Neural cell (in vitro differentiated cells): ENCODE data around the gene PCP4. TPM values are rescaled to one million over a fixed set of nuclear protein-coding genes. Genes with fewer than 3 reads are reported as not detected.

Source experiments
- H2AFZ ChIP-seq: fragments of 200-600, 300-800 bp; sonication (generic), shearing (Covaris generic); 2 replicates; pipeline ENCODE4 v1.6.0; 2014; ENCODE audit warnings: low read depth, mild to moderate bottlenecking, antibody characterized with exemption, low read length, moderate library complexity
- H3F3A ChIP-seq: fragments of 200-600 bp; shearing (Covaris generic); 2 replicates; pipeline ENCODE4 v1.6.1; 2016; ENCODE audit warnings: mild to moderate bottlenecking, moderate library complexity, mixed read lengths, antibody characterized with exemption, low read length; ENCODE audit not compliant: insufficient read depth, poor library complexity, severe bottlenecking
- H3K27ac ChIP-seq: fragments of 200-600, 300-800 bp; sonication (generic), shearing (Covaris generic); 2 replicates; pipeline ENCODE4 v1.5.1; 2014; ENCODE audit warnings: mild to moderate bottlenecking, low read length, moderate library complexity
- H3K27me3 ChIP-seq: fragments of 300-800, 200-600 bp; sonication (generic), shearing (Covaris generic); 2 replicates; pipeline ENCODE4 v1.6.0; 2014; ENCODE audit warnings: mild to moderate bottlenecking, low read depth, low read length, moderate library complexity; ENCODE audit not compliant: insufficient read depth
- H3K36me3 ChIP-seq: fragments of 300-800, 200-600 bp; sonication (generic), shearing (Covaris generic); 2 replicates; pipeline ENCODE4 v1.5.1; 2014; ENCODE audit warnings: mild to moderate bottlenecking, antibody characterized with exemption, low read length, moderate library complexity; ENCODE audit not compliant: insufficient read depth
- H3K4me2 ChIP-seq: fragments of 300-800, 200-600 bp; sonication (generic), shearing (Covaris generic); 2 replicates; pipeline ENCODE4 v1.6.0; 2014; ENCODE audit warnings: mild to moderate bottlenecking, low read length
- H3K4me3 ChIP-seq: fragments of 300-800, 200-600 bp; sonication (generic), shearing (Covaris generic); 2 replicates; pipeline ENCODE4 v1.5.1; 2014; ENCODE audit warnings: mild to moderate bottlenecking, low read length, moderate library complexity
- H3K79me2 ChIP-seq: fragments of 200-600 bp; shearing (Covaris generic); replicated peaks from 2 replicates; pipeline ENCODE4 v1.6.0; 2014; ENCODE audit warnings: mild to moderate bottlenecking, low read length, moderate library complexity; ENCODE audit not compliant: insufficient read depth
- H3K9ac ChIP-seq: fragments of 300-800, 200-600 bp; sonication (generic), shearing (Covaris generic); 2 replicates; pipeline ENCODE4 v1.6.1; 2016; ENCODE audit warnings: mild to moderate bottlenecking, low read length, mixed read lengths
- H3K9me2 ChIP-seq: fragments of 200-600 bp; shearing (Covaris generic); 2 replicates; pipeline ENCODE4 v1.6.1; 2016; ENCODE audit warnings: mild to moderate bottlenecking, low read length, mixed read lengths; ENCODE audit not compliant: insufficient read depth
- H3K9me3 ChIP-seq: fragments of 200-600, 300-800 bp; sonication (generic), shearing (Covaris generic); 2 replicates; pipeline ENCODE4 v1.6.1; 2016; ENCODE audit warnings: mild to moderate bottlenecking, mixed run types, low read length, moderate library complexity, mixed read lengths
- H4K20me1 ChIP-seq: fragments of 200-600 bp; shearing (Covaris generic); 2 replicates; pipeline ENCODE4 v1.6.1; 2016; ENCODE audit warnings: mild to moderate bottlenecking, mixed run types; ENCODE audit not compliant: insufficient read depth
- EP300 ChIP-seq: fragments of 450-650 bp; conservative IDR thresholded peaks from 2 replicates; pipeline ENCODE4 v1.6.1; 2014; ENCODE audit warnings: antibody characterized with exemption, mild to moderate bottlenecking, moderate library complexity; ENCODE audit not compliant: poor library complexity, severe bottlenecking
- EZH2 ChIP-seq: fragments of 200-600, 300-800 bp; shearing (Covaris generic), sonication (generic); IDR thresholded peaks from 2 replicates; pipeline ENCODE4 v1.6.1; 2014; ENCODE audit warnings: antibody characterized with exemption, low read length, borderline replicate concordance, mild to moderate bottlenecking; ENCODE audit not compliant: insufficient read depth, poor library complexity, severe bottlenecking
- MXI1 ChIP-seq: fragments of 450-650 bp; conservative IDR thresholded peaks from 2 replicates; pipeline ENCODE4 v1.6.1; 2014; ENCODE audit warnings: antibody characterized with exemption, mild to moderate bottlenecking; ENCODE audit not compliant: poor library complexity, severe bottlenecking
- POLR2AphosphoS5 ChIP-seq: IDR thresholded peaks from 2 replicates; pipeline ENCODE4 v1.6.1; 2012
- RAD21 ChIP-seq: fragments of 450-650 bp; conservative IDR thresholded peaks from 2 replicates; pipeline ENCODE4 v1.6.1; 2014; ENCODE audit warnings: antibody characterized with exemption, mild to moderate bottlenecking, moderate library complexity
- SMC3 ChIP-seq: fragments of 450-650 bp; conservative IDR thresholded peaks from 2 replicates; pipeline ENCODE4 v1.6.1; 2014; ENCODE audit warnings: antibody characterized with exemption, mild to moderate bottlenecking, moderate library complexity; ENCODE audit not compliant: poor library complexity
- TAF1 ChIP-seq: IDR thresholded peaks from 2 replicates; pipeline ENCODE4 v1.6.1; 2012; ENCODE audit warnings: low read depth
- polyA plus RNA-seq: library from polyadenylated mRNA; depleted of rRNA; stranded (reverse); fragments of >200 nt; gene quantifications from 2 replicates; pipeline ENCODE4 v1.2.3, GENCODE V29; 2014
- TF ChIP-seq, protein P1 (sequence below): IDR thresholded peaks from 2 replicates; pipeline ENCODE4 v1.6.1; 2012; ENCODE audit warnings: borderline replicate concordance
- TF ChIP-seq, protein P2 (sequence below): fragments of 450-650 bp; IDR thresholded peaks from 2 replicates; pipeline ENCODE4 v1.5.1; 2014; ENCODE audit warnings: antibody characterized with exemption, mild to moderate bottlenecking, moderate library complexity; ENCODE audit not compliant: poor library complexity, severe bottlenecking

The PCP4 gene
- polyA plus RNA-seq, 1 donor from 2014 or later: 10.1 TPM

DNA sequence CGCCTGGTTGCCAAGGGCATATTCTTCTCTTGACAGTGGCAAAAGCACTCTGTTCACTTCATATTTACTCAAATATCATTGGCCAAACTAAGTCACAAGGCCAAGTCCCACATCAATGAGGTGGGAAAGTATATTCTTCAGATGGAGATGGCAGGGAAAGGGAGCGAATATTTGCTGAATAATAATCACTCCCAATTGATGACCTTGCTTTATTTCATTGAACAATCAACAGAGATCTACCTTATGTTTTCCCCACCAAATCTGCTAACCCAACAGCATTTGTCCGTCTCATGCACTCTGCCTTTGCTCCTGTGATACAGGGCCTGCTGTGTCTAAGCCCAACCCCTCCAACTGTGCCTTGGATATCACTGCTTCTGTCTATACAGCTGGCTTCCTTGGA, 45.2 kb upstream of the PCP4 start:
- Histone ChIP-seq H3K9me2 (no peaks in the 10 kb centered on the region), H4K20me1 (no peaks in the 10 kb centered on the region), H3K4me3 (no peak overlapping the region), H3K4me2 (no peak overlapping the region), H3K79me2 (no peaks in the 10 kb centered on the region), H3K9me3 (no peaks in the 10 kb centered on the region), H3K36me3 (no peaks in the 10 kb centered on the region), H3F3A (no peaks in the 10 kb centered on the region), H2AFZ (no peak overlapping the region), H3K27me3 (no peaks in the 10 kb centered on the region), H3K27ac (no peak overlapping the region), H3K9ac (no peak overlapping the region)
- TF ChIP-seq TAF1 (no peak), EZH2 (no peak), SMC3 (no peak), MXI1 (no peak), EP300 (no peak), RAD21 (no peak), POLR2AphosphoS5 (no peak)
- TF ChIP-seq, protein P1, sequence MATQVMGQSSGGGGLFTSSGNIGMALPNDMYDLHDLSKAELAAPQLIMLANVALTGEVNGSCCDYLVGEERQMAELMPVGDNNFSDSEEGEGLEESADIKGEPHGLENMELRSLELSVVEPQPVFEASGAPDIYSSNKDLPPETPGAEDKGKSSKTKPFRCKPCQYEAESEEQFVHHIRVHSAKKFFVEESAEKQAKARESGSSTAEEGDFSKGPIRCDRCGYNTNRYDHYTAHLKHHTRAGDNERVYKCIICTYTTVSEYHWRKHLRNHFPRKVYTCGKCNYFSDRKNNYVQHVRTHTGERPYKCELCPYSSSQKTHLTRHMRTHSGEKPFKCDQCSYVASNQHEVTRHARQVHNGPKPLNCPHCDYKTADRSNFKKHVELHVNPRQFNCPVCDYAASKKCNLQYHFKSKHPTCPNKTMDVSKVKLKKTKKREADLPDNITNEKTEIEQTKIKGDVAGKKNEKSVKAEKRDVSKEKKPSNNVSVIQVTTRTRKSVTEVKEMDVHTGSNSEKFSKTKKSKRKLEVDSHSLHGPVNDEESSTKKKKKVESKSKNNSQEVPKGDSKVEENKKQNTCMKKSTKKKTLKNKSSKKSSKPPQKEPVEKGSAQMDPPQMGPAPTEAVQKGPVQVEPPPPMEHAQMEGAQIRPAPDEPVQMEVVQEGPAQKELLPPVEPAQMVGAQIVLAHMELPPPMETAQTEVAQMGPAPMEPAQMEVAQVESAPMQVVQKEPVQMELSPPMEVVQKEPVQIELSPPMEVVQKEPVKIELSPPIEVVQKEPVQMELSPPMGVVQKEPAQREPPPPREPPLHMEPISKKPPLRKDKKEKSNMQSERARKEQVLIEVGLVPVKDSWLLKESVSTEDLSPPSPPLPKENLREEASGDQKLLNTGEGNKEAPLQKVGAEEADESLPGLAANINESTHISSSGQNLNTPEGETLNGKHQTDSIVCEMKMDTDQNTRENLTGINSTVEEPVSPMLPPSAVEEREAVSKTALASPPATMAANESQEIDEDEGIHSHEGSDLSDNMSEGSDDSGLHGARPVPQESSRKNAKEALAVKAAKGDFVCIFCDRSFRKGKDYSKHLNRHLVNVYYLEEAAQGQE: no peak

DNA sequence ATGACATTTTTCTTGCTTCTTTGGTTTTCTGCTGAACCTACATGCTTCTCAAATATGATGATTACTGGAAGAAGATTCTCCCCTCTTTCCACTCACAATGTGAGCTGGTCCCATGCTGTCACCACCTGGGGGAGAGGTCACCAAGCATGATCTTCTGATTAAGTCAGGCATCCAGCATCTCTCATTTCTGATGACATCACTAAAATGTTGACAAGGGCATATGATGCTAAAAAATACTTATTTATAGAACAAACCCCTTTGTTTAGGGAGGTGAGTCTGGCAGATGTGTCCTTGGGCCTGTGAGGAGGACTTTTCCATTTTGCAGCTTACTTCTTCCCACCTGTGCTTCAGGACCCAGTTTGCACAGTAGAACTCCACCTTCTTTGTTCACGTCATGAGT, 42.0 kb upstream of the PCP4 start:
- Histone ChIP-seq H2AFZ (no peak overlapping the region), H3K27me3 (no peaks in the 10 kb centered on the region)

More for the DNA sequence above, 42.0 kb upstream of the PCP4 start:
- Histone ChIP-seq H3K27ac (no peak overlapping the region), H3K9me3 (no peaks in the 10 kb centered on the region), H3K4me2 (no peak overlapping the region), H3K9me2 (no peaks in the 10 kb centered on the region), H3K9ac (no peak overlapping the region), H3K4me3 (no peak overlapping the region), H3F3A (no peaks in the 10 kb centered on the region), H4K20me1 (no peaks in the 10 kb centered on the region), H3K79me2 (no peaks in the 10 kb centered on the region), H3K36me3 (no peaks in the 10 kb centered on the region)
- TF ChIP-seq, protein P2, sequence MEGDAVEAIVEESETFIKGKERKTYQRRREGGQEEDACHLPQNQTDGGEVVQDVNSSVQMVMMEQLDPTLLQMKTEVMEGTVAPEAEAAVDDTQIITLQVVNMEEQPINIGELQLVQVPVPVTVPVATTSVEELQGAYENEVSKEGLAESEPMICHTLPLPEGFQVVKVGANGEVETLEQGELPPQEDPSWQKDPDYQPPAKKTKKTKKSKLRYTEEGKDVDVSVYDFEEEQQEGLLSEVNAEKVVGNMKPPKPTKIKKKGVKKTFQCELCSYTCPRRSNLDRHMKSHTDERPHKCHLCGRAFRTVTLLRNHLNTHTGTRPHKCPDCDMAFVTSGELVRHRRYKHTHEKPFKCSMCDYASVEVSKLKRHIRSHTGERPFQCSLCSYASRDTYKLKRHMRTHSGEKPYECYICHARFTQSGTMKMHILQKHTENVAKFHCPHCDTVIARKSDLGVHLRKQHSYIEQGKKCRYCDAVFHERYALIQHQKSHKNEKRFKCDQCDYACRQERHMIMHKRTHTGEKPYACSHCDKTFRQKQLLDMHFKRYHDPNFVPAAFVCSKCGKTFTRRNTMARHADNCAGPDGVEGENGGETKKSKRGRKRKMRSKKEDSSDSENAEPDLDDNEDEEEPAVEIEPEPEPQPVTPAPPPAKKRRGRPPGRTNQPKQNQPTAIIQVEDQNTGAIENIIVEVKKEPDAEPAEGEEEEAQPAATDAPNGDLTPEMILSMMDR: no peak
- no peak for TF ChIP-seq TAF1
- no peak for TF ChIP-seq MXI1
- TF ChIP-seq POLR2AphosphoS5: no peak
- no peak for TF ChIP-seq EP300
- TF ChIP-seq EZH2: no peak
- TF ChIP-seq, protein P1: no peak
- TF ChIP-seq SMC3: no peak
- no peak for TF ChIP-seq RAD21
